Measurements from ENCODE around the gene HIRA.

- TF ChIP-seq ZNF766 (CRISPR knock-in tag; conservative IDR thresholded peaks at IDR 0.05) = no peak
- TF ChIP-seq, protein P1, sequence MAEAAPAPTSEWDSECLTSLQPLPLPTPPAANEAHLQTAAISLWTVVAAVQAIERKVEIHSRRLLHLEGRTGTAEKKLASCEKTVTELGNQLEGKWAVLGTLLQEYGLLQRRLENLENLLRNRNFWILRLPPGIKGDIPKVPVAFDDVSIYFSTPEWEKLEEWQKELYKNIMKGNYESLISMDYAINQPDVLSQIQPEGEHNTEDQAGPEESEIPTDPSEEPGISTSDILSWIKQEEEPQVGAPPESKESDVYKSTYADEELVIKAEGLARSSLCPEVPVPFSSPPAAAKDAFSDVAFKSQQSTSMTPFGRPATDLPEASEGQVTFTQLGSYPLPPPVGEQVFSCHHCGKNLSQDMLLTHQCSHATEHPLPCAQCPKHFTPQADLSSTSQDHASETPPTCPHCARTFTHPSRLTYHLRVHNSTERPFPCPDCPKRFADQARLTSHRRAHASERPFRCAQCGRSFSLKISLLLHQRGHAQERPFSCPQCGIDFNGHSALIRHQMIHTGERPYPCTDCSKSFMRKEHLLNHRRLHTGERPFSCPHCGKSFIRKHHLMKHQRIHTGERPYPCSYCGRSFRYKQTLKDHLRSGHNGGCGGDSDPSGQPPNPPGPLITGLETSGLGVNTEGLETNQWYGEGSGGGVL (CRISPR knock-in tag; IDR thresholded peaks at IDR 0.05) = no peak
- TF ChIP-seq CTCF (IDR thresholded peaks at IDR 0.05 in 2 of 3, conservative IDR thresholded peaks at IDR 0.05 in 1 of 3; ENCODE audit: insufficient read depth in 2 of 3, low read depth in 1 of 3, low read length in 3 of 3) = no peak
- TF ChIP-seq NFYB (IDR thresholded peaks at IDR 0.05; ENCODE audit: extremely low read depth, insufficient read length) = no peak
- no peak for TF ChIP-seq ZBTB8A (IDR thresholded peaks at IDR 0.05; ENCODE audit: partially characterized antibody)
- no peak for TF ChIP-seq ZBTB34 (CRISPR knock-in tag; IDR thresholded peaks at IDR 0.05)
- TF ChIP-seq NR4A1 (CRISPR knock-in tag; IDR thresholded peaks at IDR 0.05) = no peak
- TF ChIP-seq NR4A1 (tag; IDR thresholded peaks at IDR 0.05) = no peak
- TF ChIP-seq RBM39 (optimal IDR thresholded peaks at IDR 0.05; ENCODE audit: low read depth, low read length) = no peak
- no peak for TF ChIP-seq CBFB (CRISPR knock-in tag; IDR thresholded peaks at IDR 0.05)
- TF ChIP-seq ZNF143 (CRISPR knock-in tag; IDR thresholded peaks at IDR 0.05) = no peak
- no peak for TF ChIP-seq JUND (IDR thresholded peaks at IDR 0.05; ENCODE audit: borderline replicate concordance, low read depth, low read length)
- TF ChIP-seq JUND (tag; IDR thresholded peaks at IDR 0.05; ENCODE audit: borderline replicate concordance, low read depth, low read length) = no peak
- no peak for TF ChIP-seq RAD21 (CRISPR knock-in tag; conservative IDR thresholded peaks at IDR 0.05 in 1 of 2, IDR thresholded peaks at IDR 0.05 in 1 of 2)
- TF ChIP-seq ZNF121 (CRISPR knock-in tag; conservative IDR thresholded peaks at IDR 0.05) = no peak
Measured at GRCh38 chr22:19455033-19455432, 23.5 kb upstream of the HIRA start.
